Activated naive CD4-positive, alpha-beta T cell treated with anti-CD3 and anti-CD28 coated beads, Interleukin-2, amount 50 U/mL, for 72 hours (primary cell): ENCODE measurements around the gene YWHAB. TPM values are rescaled to one million over a fixed set of nuclear protein-coding genes. Genes with fewer than 3 reads are reported as not detected.
A peak's percentile ranks its signal among the peaks of the same experiment; 100 is the strongest.

Experiments
- ATAC-seq, 2 donors: fragments of 150-1000 bp; cut with Tn5 transposase; 2 replicates each; pipeline ENCODE4 v1.10.0; 2021; ENCODE audit warnings: mild to moderate bottlenecking in 2 of 2, moderate library complexity in 2 of 2
- DNase-seq, 2 donors: peaks; one replicate each; pipeline ENCODE4 v3.0.0; 2021 to 2022; ENCODE audit warnings: low spot score in 2 of 2
- H3K27ac Mint-ChIP-seq, 2 donors: one replicate each; pipeline ENCODE4 v1.8.0; 2022; ENCODE audit warnings: mild to moderate bottlenecking in 2 of 2, mixed read lengths in 2 of 2
- H3K36me3 Mint-ChIP-seq, 2 donors: one replicate each; pipeline ENCODE4 v1.8.0; 2022; ENCODE audit warnings: mixed read lengths in 2 of 2
- H3K9me3 Mint-ChIP-seq, 2 donors: one replicate each; pipeline ENCODE4 v1.8.0; 2022; ENCODE audit warnings: mixed read lengths in 2 of 2
- total RNA-seq, 2 donors: library from RNA; stranded (reverse); gene quantifications; one replicate each; pipeline ENCODE4 v1.2.3, GENCODE V29; 2022

YWHAB gene
- total RNA-seq, 2 donors from 2014 or later: 185 to 222 TPM

- Mint-ChIP-seq H3K9me3 (no peaks in the 10 kb centered on the region), H3K36me3 (peaks cover 0 to 8% of the 10 kb centered on the region in 2 donors), H3K27ac (peak overlapping the region; percentile 29 to 60)
- ATAC-seq (no peak), DNase-seq (no peak)
Measured at GRCh38 chr20:44928595-44928994, 43.1 kb downstream of the YWHAB start.

- no peaks in the 10 kb centered on the region for H3K9me3 Mint-ChIP-seq
- H3K27ac Mint-ChIP-seq: no peak overlapping the region
- ATAC-seq: no peak
- H3K36me3 Mint-ChIP-seq: peaks cover 0 to 8% of the 10 kb centered on the region in 2 donors
- DNase-seq: no peak
Measured at GRCh38 chr20:44930517-44931168, 45.1 kb downstream of the YWHAB start.

- no peak for ATAC-seq
- no peaks in the 10 kb centered on the region for H3K9me3 Mint-ChIP-seq
- no peak for DNase-seq
- H3K36me3 Mint-ChIP-seq: peaks cover 0 to 8% of the 10 kb centered on the region in 2 donors
- no peak overlapping the region for H3K27ac Mint-ChIP-seq
Measured at GRCh38 chr20:44931911-44932310, 46.4 kb downstream of the YWHAB start.

GRCh38 chr20:44932916-44933315 is 47.4 kb downstream of the YWHAB start:
- no peaks in the 10 kb centered on the region for H3K9me3 Mint-ChIP-seq
- peaks cover 0 to 8% of the 10 kb centered on the region in 2 donors for H3K36me3 Mint-ChIP-seq
- no peak for ATAC-seq
- peak overlapping the region in 1 of 2 donors; percentile 86 for H3K27ac Mint-ChIP-seq
- DNase-seq: no peak

GRCh38 chr20:44936510-44936909 is 51.0 kb downstream of the YWHAB start:
- DNase-seq (no peak), ATAC-seq (no peak)
- Mint-ChIP-seq H3K9me3 (no peaks in the 10 kb centered on the region), H3K27ac (peak overlapping the region; percentile 38 to 77), H3K36me3 (peaks cover 0 to 6% of the 10 kb centered on the region in 2 donors)

GRCh38 chr20:44938637-44939036 is 53.1 kb downstream of the YWHAB start:
- no peaks in the 10 kb centered on the region for H3K9me3 Mint-ChIP-seq
- ATAC-seq (no peak), DNase-seq (no peak)
- peaks cover 0 to 9% of the 10 kb centered on the region in 2 donors for H3K36me3 Mint-ChIP-seq
- peak overlapping the region; percentile 14 to 70 for H3K27ac Mint-ChIP-seq

GRCh38 chr20:44941120-44941691 is 55.7 kb downstream of the YWHAB start:
- no peak for DNase-seq
- peaks cover 0 to 16% of the 10 kb centered on the region in 2 donors for H3K36me3 Mint-ChIP-seq
- ATAC-seq: peak in 1 of 2 donors; percentile 12
- H3K27ac Mint-ChIP-seq: peak overlapping the region in 1 of 2 donors; percentile 93
- no peaks in the 10 kb centered on the region for H3K9me3 Mint-ChIP-seq

- Mint-ChIP-seq H3K27ac (peak overlapping the region; percentile 57 to 89), H3K9me3 (no peaks in the 10 kb centered on the region), H3K36me3 (peaks cover 0 to 16% of the 10 kb centered on the region in 2 donors)
- ATAC-seq (no peak), DNase-seq (no peak)
Measured at GRCh38 chr20:44942264-44942973, 56.9 kb downstream of the YWHAB start.

- ATAC-seq (no peak), DNase-seq (no peak)
- H3K27ac Mint-ChIP-seq: peak overlapping the region in 1 of 2 donors; percentile 58
- no peaks in the 10 kb centered on the region for H3K9me3 Mint-ChIP-seq
- H3K36me3 Mint-ChIP-seq: peaks cover 0 to 16% of the 10 kb centered on the region in 2 donors
Measured at GRCh38 chr20:44943828-44944227, 58.3 kb downstream of the YWHAB start.

- ATAC-seq (no peak), DNase-seq (no peak)
- Mint-ChIP-seq H3K36me3 (peaks cover 6 to 16% of the 10 kb centered on the region in 2 donors), H3K9me3 (no peaks in the 10 kb centered on the region), H3K27ac (peak overlapping the region; percentile 16 to 67)
Measured at GRCh38 chr20:44945261-44945660, 59.8 kb downstream of the YWHAB start.

GRCh38 chr20:44946271-44946852 is 60.9 kb downstream of the YWHAB start:
- Mint-ChIP-seq H3K27ac (peak overlapping the region in 1 of 2 donors; percentile 16), H3K9me3 (no peaks in the 10 kb centered on the region)
- no peak for DNase-seq

GRCh38 chr20:44948107-44948506 is 62.6 kb downstream of the YWHAB start:
- no peak for ATAC-seq
- no peak for DNase-seq
- Mint-ChIP-seq H3K36me3 (peaks cover 10 to 19% of the 10 kb centered on the region in 2 donors), H3K27ac (peak overlapping the region in 1 of 2 donors; percentile 60), H3K9me3 (no peaks in the 10 kb centered on the region)

More at GRCh38 chr20:44946271-44946852, 60.9 kb downstream of the YWHAB start:
- ATAC-seq: no peak
- H3K36me3 Mint-ChIP-seq: peaks cover 8 to 10% of the 10 kb centered on the region in 2 donors

- ATAC-seq: no peak
- no peak overlapping the region for H3K27ac Mint-ChIP-seq
- peaks cover 14 to 21% of the 10 kb centered on the region in 2 donors for H3K36me3 Mint-ChIP-seq
Measured at GRCh38 chr20:44948513-44948912, 63.0 kb downstream of the YWHAB start.

GRCh38 chr20:44950368-44950767 is 64.9 kb downstream of the YWHAB start:
- no peaks in the 10 kb centered on the region for H3K9me3 Mint-ChIP-seq
- H3K27ac Mint-ChIP-seq: peak overlapping the region in 1 of 2 donors; percentile 9
- DNase-seq: no peak
- no peak for ATAC-seq
- peaks cover 21 to 29% of the 10 kb centered on the region in 2 donors for H3K36me3 Mint-ChIP-seq

More at GRCh38 chr20:44948513-44948912, 63.0 kb downstream of the YWHAB start:
- DNase-seq: no peak
- no peaks in the 10 kb centered on the region for H3K9me3 Mint-ChIP-seq

- ATAC-seq: no peak
- Mint-ChIP-seq H3K36me3 (peaks cover 34 to 38% of the 10 kb centered on the region in 2 donors), H3K9me3 (no peaks in the 10 kb centered on the region), H3K27ac (peak overlapping the region; percentile 31 to 76)
- DNase-seq: no peak
Measured at GRCh38 chr20:44952731-44953130, 67.2 kb downstream of the YWHAB start.

- Mint-ChIP-seq H3K36me3 (peaks cover 49% of the 10 kb centered on the region in 2 donors), H3K27ac (peak overlapping the region; percentile 1 to 31), H3K9me3 (no peaks in the 10 kb centered on the region)
- ATAC-seq (no peak), DNase-seq (no peak)
Measured at GRCh38 chr20:44954211-44954610, 68.7 kb downstream of the YWHAB start.

- H3K27ac Mint-ChIP-seq: peak overlapping the region in 1 of 2 donors; percentile 39
- no peak for DNase-seq
- H3K36me3 Mint-ChIP-seq: peaks cover 50 to 57% of the 10 kb centered on the region in 2 donors
- H3K9me3 Mint-ChIP-seq: no peaks in the 10 kb centered on the region
- no peak for ATAC-seq
Measured at GRCh38 chr20:44955270-44955669, 69.8 kb downstream of the YWHAB start.
